Bone marrow (tissue), 2 donors: Measurements from ENCODE around the gene BLM.

Source experiments
- DNase-seq, 2 donors: peaks; one replicate each; lab custom pipeline; 2025; lab: John Stamatoyannopoulos, UW

The BLM gene

DNA sequence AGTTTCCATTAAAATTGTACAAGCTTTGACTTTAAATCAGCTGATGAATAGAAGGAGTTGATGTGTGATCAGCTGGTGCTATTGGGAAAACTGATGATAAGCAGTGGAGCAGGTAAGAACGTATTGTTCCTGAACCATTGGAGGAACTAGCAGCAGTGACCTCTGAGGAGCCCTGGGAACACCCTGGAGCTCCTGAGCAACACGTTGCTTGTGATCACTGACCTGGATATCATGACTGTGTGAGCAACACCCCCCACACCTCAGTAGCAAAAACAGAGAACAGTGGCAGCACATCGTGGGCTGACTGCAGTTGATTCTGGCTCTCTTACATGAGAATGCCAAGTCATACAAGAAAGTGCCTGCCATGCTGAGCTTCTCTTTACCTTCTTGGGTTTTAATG is 72.9 kb downstream of the BLM start:
- DNase-seq, result no peak

DNA sequence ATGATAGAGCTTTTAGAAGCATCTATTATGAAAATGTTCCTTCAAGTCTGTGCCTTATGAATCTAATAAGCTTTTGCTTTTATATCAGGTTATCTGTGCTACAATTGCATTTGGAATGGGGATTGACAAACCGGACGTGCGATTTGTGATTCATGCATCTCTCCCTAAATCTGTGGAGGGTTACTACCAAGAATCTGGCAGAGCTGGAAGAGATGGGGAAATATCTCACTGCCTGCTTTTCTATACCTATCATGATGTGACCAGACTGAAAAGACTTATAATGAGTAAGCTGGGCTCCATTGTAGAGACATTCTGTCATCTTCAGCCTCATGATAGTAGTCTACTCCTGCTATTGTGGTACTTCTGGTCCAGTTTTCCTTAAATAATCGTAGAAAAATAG is 73.4 kb downstream of the BLM start:
- no peak for DNase-seq

DNA sequence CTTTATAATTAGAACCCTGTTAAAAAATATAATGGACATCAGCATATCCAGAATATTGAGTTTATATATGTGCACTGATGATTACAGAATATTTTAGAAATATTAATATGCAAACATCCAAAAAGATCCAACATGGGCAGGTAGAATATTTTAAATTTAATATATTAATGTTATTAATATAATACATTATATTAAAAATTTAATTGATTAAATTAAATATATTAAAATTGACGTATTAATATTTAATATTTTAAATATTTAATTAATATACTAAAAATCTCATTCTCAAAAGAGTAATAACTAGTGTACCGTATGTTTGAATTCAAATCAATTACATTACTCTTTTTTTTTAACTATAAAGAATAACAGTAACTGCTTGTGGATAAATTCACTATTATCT is 77.4 kb downstream of the BLM start:
- no peak for DNase-seq

DNA sequence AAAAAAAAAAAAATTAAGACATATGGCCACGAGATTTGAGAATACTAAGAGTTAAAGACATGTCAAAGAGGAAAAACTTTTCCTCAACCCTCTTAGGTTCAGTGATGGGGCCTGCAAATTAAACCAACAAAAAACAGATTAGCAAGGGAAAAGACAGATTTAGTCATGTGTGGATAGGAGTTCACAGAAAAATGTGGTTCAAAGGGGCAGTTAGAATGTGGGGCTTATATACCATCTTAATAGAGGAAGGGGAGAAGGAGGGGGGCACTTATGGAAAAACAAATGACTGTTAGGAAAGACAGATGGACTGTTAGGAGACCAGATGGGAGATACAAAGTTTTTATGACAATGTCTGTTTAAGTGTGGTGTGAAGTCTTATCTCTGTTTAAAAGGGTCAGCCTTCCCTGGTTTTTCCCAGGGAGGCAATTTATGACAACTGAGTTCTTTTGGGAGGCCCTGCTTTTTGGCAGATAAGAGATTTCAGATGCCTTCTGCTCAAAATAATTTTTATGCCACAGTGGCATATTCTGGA is 82.6 kb downstream of the BLM start:
- DNase-seq, result no peak

DNA sequence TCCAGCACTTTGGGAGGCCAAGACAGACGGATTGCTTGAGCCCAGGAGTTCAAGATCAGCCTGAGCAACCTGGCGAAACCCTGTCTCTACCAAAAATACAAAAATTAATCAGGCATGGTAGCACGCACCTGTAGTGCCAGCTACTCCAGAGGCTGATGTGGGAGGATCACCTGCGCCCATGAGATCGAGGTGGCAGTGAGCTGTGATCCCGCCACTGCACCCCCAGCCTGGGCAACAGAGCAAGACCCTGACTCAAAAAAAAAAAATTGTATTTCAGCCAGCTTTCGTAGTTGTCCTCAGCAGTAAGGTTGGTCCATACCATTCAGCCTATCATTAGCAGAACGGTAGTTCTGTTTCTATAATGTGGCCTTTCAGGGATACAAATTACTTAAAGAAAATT is 84.7 kb downstream of the BLM start:
- DNase-seq, result no peak

DNA sequence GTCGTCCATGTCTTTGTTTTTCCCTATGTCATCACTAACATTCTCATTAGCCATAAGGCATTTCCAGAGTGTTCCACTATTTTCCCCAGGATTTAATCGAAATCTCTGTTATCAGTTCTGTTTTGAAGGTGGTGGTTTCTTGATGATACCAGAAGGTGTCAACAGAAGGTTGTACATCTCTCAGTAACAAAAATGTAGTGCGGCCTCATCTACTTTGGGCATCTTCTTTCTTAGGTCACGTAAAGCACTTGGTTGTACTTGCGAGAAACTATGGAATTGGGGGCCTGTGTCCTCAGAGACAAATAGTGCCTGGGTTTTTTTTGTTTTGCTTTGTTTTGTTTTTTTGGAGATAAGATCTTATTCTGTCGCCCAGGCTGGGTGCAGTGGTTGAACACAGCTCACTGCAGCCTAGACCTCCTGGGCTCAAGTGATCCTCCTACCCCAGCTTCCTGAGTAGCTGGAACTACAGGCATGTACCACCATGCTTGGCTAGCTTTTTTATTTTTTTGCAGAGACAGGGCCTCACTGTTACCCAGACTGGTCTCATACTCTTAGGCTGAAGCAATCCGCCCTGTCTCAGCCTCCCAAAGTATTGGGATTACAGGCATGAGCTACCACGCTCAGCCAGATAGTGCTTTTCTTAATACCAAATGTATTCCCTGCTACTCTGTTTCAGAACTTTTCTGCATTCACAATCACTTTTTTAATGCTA is 90.1 kb downstream of the BLM start:
- no peak for DNase-seq

DNA sequence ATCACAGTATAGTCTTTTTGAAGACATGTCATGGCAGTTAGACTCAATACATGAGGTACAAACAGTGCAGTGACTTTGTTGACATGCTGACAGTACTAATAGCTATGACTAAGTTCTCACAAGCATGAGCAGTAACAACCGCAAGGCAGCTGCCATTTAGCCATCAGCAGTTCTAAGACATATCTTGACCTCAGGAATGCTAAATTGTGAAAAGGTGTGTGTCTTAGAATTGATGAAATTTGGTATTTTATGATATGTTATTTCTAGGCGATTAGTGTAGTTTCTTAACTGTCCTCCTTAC is 90.6 kb downstream of the BLM start:
- no peak for DNase-seq

DNA sequence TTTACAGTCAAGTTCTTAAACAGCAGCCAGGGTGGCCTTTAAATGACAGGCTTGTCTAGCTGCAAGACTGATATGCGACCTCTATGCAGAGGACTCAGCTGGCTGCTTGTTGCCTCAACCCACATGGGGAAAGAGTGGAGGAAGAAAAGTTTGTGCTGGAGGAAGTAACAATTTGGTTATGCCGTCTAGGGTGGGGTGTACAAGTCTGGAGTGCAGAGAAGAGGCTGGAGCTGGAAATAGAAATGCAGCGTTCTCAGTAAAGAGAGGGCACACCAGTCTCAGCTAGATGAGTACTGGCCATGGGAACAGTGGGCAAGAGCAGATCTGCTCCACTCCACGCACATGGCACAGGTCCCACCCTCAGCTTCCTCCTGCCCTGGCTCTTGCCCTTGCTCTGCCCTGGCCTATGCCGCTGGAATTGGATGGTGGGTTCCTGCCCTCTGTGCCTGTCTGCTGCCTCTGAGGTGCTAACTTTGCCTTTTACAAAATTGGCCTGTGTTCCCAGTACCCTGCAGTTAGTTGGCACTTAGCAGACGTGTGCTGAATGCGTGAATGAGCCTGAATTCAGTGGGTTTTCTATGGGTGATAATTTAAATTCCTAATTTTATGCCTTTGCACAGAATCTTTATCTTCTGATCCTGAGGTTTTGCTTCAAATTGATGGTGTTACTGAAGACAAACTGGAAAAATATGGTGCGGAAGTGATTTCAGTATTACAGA is 91.5 kb downstream of the BLM start:
- DNase-seq, result no peak

DNA sequence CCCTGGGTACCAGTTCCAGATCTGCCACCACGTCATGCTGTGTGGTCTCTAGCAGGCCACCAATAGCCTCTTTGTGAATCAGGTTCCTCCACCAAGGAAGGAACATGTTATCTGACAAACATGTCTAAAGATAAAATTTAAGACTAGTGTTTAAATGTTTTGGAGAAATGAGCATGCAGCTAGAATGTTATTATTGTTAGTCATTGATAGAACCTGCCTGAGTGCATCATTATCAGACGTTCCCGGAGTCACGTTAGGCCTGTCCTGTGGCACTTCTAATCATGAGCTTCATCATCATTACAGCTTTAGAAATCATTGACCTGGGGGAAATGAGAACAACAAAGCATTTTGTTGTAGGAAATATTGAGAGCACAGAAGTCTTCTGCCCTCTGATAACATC is 92.4 kb downstream of the BLM start:
- DNase-seq, result no peak

DNA sequence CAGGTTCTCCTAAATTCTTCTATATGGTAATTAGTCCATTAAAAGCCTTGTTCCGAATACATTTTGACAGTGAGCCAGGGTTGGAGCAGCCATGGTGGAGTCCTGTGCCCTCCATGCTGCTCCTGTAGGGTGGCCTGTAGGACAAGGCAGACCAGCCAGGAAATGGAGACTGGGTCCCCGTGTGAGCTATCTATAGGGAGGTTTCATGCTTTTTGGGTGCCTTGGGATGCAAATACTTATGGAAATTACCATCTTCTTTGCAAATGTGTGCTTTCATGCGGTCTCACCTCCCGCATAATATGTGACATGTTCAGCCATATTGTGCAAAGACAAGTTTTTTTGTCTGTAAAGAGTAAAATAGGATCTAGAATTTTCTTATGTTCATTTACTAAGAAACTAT is 93.2 kb downstream of the BLM start:
- no peak for DNase-seq

DNA sequence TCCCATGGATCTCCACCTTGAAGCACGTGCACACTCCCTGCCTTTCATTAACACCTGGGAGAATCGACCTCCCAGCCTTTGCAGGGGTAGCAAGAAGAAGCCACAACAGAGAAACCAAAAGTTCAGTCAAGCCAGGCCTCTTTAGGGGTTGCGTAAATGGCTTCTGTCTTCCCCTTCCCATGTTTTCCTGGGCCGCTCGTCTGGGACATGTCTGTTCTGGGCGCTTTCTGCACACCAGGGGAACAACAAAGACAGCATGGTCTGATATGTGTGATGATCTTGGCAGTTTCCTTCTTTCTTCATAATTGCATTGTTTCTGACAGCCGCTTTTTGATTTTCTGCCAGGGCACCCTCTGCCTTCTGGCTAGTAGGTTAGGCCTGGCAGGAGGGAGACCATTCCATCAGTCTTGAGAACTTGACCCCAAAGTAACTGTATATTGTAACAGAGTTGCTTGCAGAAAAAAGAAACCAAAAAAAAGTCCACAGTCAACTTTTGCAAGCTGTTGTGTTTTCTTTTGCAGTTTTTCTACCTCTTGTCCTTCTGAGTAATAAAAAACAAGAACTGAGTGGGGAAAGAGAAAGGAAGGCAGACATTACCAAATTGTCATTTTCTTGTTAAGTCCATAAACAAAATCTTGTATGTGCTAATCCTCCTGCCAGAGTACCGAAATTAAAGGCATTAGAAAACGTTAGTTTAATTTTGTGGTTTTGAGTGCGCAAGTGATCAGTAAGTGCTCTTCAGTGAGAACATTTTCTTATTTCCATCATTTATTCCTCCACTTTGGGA is 95.2 kb downstream of the BLM start:
- no peak for DNase-seq

DNA sequence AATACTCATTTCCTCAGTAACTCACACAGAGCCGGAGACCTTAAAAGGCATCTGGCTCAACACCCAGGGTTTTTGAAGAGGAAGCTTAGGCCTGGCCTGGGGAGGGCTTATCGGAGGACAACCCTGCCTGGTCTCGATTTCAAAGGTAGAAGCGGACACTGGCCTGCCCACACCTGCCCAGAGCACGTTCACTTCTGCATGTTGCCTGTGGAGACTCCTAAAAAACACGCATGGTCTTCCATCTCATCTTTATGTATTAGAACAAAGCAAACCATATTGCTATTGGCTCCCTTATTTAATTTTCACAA is 95.8 kb downstream of the BLM start:
- no peak for DNase-seq

DNA sequence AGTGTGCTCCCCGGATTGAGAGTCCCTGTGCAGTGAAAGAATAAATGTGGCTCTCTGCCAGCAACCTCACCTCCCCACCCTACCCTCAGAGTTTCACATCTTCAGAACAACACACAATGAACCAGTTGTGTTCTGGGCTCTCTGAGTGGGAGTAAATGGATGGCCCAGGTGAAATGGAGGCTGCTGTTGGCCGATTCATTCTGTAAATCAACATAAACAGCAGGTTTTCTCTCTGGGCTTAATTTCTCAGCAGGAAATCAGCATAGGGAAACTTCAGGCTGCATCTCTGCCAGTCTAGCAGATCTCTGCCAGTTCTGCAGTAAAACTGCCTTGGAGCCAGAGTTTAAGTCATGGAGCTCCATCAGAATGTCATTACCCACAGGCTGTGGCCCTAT is 96.6 kb downstream of the BLM start:
- no peak for DNase-seq

DNA sequence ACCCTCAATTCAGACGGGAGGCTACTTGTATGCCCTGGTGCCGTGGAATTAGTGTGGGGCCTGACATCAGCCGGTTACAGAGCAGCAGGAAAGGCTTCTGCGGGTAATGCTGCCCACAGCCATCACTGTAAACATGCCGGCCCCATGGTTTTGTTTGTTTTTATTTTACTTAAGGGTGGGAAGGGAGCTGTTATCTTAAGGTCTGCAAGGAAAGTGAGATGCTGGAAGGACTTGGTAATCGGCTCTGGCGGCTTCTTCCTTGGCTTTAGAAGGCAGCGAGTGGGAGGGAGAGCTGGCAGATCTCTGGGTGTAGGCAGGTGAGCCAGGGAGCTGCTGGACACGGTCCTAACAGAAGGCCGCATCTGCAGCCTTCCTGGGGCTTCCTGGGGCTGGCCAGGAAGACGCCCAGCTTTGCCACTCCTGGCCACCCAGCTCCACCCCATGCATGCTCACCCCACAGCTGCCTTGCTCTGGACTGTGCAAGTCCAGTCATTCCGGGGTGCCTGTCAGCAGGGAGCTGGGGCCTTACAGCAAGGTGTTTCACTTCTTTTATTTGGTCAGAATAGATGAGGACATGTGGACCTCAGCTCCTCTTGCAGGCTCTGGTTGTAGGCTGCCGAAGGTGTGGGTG is 97.2 kb downstream of the BLM start:
- DNase-seq, result no peak

DNA sequence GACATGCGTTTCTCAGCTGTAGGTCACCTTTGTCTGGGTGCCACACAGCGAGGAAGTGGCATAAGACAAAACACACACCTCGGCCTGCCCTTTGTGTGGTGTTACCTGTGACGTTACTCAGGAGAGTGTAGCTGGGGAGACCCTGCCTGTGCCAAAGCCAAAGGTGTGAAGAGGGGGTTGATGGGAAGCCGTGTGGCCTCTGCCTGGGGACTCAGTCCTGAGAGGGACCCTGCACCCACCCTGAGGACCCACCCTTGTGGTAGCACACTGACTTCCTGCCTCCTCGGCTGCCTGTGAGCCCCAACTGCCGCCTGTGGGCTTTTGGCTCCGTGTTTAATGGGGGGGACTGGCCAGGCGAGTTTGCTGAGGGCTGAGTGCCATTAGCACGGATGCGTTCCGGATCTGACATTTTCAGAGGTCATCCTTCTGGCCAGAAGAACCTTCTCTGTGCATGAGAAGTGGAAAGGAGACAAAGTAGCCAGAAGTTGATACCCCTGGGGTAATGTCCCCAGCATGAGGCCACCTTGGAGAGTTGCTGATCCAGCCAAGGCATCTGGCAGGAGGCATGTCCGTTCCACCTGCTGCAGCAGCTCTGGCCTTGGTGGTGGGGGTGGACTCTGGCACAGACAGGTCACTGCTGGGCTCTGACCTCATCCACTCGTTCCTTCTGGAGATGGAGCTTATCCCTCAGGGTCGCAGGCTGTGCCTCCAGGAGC is 99.4 kb downstream of the BLM start:
- no peak for DNase-seq

DNA sequence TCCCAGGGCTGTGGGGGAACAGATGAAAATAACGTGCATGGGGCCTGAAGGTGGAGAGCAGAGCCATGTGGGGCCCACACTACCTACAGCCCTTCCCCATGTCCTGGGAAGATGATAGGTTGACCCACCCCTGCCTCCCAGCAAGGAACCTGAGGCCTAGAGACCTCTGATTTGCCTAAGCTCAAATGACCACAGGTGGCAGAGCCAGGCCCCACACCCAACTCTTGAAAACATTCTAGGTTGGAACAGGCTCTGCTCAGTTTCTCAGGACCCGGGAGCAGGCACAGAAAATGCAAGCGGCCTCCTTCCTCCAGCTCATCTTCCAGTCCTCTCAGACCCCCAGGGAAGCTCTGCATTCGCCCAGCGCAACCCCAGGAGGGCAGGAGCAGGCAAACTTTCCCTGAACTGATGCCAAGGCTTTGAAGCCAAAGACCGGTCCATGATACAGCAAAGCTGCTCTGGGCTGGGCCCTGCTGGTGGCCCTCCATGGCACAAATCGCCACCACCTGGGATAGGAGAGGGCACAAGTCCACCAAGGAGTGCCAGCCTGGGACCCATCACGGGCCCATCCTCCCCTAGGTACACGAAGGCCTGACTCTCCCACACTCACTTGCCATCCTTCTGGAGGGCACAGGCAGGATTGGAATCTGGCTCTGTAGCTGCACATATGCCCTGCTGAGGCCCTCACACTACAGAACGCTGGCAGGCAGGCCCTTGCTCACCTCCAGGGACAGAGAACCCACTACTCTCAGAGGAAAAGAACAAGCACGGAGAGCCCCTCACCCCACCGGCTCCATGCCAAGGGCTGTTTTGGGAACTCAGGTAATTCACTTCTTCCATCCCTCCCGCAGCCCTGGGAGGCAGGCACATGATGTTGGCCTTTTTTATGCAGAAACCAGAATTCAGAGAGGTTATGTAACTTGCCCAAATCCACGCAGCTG is 100.2 kb downstream of the BLM start:
- DNase-seq, result no peak

DNA sequence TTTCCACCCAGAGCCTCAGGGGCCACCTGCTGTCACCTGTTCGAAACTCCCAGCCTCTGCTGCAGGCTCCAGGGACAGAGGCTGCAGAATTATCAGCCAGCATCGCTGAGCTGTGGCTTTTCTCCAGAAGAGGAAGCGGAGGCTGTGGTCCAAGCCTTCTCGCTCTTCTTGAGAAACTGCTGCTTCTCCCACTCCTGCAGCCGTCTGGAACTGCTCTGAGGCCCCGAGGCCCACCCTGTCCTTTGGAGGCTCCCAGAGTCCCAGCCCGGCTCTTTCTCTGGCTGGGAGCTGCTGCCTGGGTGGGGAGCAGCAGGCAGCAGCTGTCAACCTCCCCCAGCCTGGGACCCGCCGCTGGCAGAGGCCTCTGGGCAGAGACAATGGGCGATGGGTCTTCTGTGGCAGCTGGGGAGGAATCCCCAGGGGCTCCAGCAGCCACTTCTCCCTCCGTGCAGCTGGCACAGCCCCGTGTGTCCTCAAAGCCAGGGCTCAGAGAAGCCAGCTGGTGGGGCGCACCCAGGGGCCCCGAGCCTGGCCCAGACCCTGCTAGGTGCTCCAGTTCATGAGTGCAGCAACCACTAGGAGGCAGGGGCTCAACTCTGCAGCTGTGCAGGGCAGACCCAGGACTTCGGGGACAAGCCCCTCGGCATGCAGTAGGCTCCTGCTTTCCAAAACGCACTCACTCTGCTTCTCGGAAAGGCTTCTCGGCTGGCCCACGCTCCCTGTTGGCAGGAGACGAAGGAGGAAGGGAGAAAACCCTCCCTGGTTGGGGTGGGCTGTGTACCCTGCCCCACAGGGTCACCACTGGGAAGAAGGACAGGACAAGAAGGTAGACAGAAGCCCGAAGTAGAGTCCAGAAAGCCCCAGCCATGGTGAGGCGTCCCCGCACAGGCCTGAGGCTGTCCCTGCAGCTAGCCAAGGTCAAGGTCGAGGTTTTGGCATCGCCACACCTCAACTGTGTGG is 101.4 kb downstream of the BLM start:
- DNase-seq, result peak; percentile 55 to 60

DNA sequence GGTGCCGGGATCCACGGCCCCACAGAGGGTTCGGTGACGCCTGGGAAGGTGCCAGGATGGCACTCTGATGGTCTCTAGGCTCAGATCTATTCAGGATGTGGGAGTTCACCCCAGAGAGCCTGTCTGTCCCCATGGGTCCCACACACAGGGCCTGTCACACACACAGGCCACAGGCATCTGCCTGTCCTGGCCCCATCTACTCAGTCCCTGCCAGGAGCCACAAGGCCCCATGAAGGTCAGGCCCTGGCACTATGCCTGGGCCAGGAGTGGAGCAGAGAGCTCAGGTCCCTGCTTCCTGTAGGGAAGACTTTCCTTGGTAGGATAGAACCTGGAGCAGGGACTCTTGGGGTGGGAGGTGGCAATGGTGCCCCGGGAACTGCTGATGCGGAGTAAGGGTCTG is 102.2 kb downstream of the BLM start:
- DNase-seq, result no peak

DNA sequence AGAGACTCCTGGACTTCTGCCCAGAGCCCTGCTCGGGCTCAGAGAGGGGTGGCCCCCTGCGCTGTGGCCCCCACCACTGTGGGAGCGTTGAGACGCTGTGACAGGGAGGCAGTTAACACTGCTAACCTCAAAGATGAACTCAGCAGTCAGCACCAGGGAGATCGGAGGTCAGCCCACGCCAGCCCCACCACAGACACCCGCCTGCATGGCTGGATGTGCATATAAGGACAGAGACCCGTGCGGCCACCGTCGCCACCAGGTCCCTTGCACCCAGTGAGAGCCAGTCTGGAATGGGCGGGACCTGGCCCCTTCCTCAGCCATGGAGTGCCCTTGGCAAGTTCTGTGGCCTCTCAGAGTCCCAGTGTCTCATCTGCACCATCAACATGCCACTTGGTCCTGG is 102.7 kb downstream of the BLM start:
- DNase-seq, result no peak

DNA sequence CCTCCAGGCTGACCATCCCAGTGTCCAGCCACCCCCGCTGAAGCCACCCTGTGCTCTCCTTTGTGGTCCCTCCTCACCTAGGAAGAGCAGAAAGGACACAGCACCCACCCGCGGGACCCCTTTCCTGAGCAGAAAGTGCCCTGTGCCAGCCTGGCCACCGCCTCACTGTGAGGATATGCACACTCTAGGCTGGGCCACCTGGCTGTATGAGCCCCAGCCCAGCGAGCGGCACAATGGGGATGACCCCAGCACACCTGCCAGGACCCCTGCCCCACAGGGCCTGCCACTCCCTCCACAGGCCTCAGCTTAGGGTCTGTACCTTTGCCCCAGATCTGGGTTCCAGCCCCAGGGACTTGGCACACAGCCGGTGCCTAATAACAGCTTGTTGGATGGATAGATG is 103.3 kb downstream of the BLM start:
- DNase-seq, result no peak
